Keratinocyte (primary cell): ENCODE measurements around the gene LBP.

Source experiments
- CTCF ChIP-seq, 3 experiments: IDR thresholded peaks in 1 of 3; conservative IDR thresholded peaks in 1 of 3; optimal IDR thresholded peaks in 1 of 3; 2 replicates in 2 of 3; 3 replicates in 1 of 3; pipeline versions ENCODE3 to v1.5.1; 2011; ENCODE audit warnings: low read length in 3 of 3, mild to moderate bottlenecking in 3 of 3, moderate library complexity in 2 of 3, control low read depth in 1 of 3, inconsistent platforms in 1 of 3; ENCODE audit not compliant: insufficient read depth in 2 of 3; ENCODE audit errors: extremely low read depth in 1 of 3
- EZH2 ChIP-seq: IDR thresholded peaks from one replicate; pipeline ENCODE4 v1.6.1; 2012; ENCODE audit warnings: inconsistent platforms, mild to moderate bottlenecking, low read length, moderate library complexity

GRCh38 chr20:38404016-38404415 is 57.7 kb downstream of the LBP start:
- TF ChIP-seq CTCF (optimal IDR thresholded peaks at IDR 0.05 in 1 of 3, IDR thresholded peaks at IDR 0.05 in 1 of 3, conservative IDR thresholded peaks at IDR 0.05 in 1 of 3; ENCODE audit: extremely low read depth in 1 of 3, insufficient read depth in 2 of 3, low read length in 3 of 3), result no peak
- no peak for TF ChIP-seq EZH2
